Ishikawa (cell line): ENCODE data around the gene PIPOX.

Experiments
- CEBPB ChIP-seq: IDR thresholded peaks from 2 replicates; pipeline ENCODE4 v1.6.1; 2012
- CREB1 ChIP-seq: IDR thresholded peaks from 2 replicates; pipeline ENCODE4 v1.6.1; 2012; ENCODE audit warnings: low read depth
- EGR1 ChIP-seq: IDR thresholded peaks from 2 replicates; pipeline ENCODE4 v1.6.1; 2012
- EP300 ChIP-seq: IDR thresholded peaks from 2 replicates; pipeline ENCODE4 v1.6.1; 2012; ENCODE audit warnings: borderline replicate concordance
- FOXM1 ChIP-seq: IDR thresholded peaks from 2 replicates; pipeline ENCODE4 v1.6.1; 2012; ENCODE audit warnings: low read depth, borderline replicate concordance
- RAD21 ChIP-seq: IDR thresholded peaks from 2 replicates; pipeline ENCODE4 v1.6.1; 2012; ENCODE audit warnings: low read depth
- TAF1 ChIP-seq: IDR thresholded peaks from 2 replicates; pipeline ENCODE4 v1.6.1; 2012; ENCODE audit warnings: low read depth, mild to moderate bottlenecking
- TCF12 ChIP-seq: IDR thresholded peaks from 2 replicates; pipeline ENCODE4 v1.6.1; 2012; ENCODE audit warnings: low read depth
- TEAD4 ChIP-seq: IDR thresholded peaks from 2 replicates; pipeline ENCODE4 v1.6.1; 2012
- USF1 ChIP-seq: IDR thresholded peaks from 2 replicates; pipeline ENCODE4 v1.6.1; 2012
- YY1 ChIP-seq: IDR thresholded peaks from 2 replicates; pipeline ENCODE4 v1.6.1; 2012; ENCODE audit warnings: low read depth
- ZBTB7A ChIP-seq: IDR thresholded peaks from 2 replicates; pipeline ENCODE4 v1.6.1; 2012; ENCODE audit warnings: low read depth
- TF ChIP-seq, protein P1 (sequence below): IDR thresholded peaks from 2 replicates; pipeline ENCODE4 v1.6.1; 2012
- TF ChIP-seq, protein P2 (sequence below): IDR thresholded peaks from 2 replicates; pipeline ENCODE4 v1.6.1; 2012; ENCODE audit warnings: low read depth, mild to moderate bottlenecking

- TF ChIP-seq EP300 (no peak), RAD21 (no peak), USF1 (no peak), CEBPB (no peak), TCF12 (no peak), EGR1 (no peak), CREB1 (no peak), ZBTB7A (no peak), TAF1 (no peak), TEAD4 (no peak), YY1 (no peak), FOXM1 (no peak)
- TF ChIP-seq, protein P1, sequence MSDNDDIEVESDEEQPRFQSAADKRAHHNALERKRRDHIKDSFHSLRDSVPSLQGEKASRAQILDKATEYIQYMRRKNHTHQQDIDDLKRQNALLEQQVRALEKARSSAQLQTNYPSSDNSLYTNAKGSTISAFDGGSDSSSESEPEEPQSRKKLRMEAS, result no peak
- TF ChIP-seq, protein P2, sequence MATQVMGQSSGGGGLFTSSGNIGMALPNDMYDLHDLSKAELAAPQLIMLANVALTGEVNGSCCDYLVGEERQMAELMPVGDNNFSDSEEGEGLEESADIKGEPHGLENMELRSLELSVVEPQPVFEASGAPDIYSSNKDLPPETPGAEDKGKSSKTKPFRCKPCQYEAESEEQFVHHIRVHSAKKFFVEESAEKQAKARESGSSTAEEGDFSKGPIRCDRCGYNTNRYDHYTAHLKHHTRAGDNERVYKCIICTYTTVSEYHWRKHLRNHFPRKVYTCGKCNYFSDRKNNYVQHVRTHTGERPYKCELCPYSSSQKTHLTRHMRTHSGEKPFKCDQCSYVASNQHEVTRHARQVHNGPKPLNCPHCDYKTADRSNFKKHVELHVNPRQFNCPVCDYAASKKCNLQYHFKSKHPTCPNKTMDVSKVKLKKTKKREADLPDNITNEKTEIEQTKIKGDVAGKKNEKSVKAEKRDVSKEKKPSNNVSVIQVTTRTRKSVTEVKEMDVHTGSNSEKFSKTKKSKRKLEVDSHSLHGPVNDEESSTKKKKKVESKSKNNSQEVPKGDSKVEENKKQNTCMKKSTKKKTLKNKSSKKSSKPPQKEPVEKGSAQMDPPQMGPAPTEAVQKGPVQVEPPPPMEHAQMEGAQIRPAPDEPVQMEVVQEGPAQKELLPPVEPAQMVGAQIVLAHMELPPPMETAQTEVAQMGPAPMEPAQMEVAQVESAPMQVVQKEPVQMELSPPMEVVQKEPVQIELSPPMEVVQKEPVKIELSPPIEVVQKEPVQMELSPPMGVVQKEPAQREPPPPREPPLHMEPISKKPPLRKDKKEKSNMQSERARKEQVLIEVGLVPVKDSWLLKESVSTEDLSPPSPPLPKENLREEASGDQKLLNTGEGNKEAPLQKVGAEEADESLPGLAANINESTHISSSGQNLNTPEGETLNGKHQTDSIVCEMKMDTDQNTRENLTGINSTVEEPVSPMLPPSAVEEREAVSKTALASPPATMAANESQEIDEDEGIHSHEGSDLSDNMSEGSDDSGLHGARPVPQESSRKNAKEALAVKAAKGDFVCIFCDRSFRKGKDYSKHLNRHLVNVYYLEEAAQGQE, result no peak
These were observed 28.2 kb upstream of the PIPOX start for GRCh38 chr17:29014716-29015115.
